HK-2 (cell line): Measurements from ENCODE around the gene POMGNT1.

Source experiments
- DNase-seq: peaks from one replicate; pipeline ENCODE4 v3.0.0-alpha.2; 2018; ENCODE audit not compliant: unreplicated experiment

Gene POMGNT1

DNA sequence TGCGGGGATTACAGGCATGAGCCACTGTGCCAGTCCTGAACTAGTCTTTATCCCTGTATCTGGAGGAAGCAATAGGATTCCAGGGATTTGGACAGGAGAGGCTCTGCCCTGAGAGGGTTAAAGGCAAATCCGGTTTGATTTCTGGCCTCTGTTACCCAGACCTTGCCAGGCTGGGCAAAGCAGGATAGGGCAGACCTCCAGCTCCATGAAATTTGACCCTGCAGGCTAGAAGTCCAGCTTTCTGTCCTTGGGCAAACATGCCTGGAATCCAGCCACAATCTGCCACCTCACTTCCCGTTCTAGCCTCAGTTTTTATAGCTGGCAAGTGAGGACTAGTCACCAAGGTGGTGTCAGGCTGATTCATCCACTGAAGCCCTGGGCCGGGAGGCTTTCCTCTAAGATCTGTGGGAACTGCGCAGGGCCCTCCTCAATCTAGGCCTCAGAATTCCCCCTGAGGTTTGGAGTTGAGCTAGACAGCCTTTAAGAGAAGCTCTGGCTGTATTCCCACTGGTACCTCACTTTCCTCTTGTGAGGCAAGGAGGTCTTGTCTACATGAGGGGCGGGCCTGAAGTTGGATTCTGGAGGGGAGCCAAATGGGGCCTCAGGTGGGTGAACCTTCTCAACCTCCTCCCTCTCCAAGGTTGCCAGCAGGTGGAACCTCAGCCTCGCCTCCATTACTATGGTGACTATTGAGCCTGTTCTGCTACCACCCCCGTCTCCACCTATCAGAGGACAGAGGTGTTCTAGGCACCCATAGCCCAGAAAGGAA lies 15.0 kb downstream of the POMGNT1 start:
- DNase-seq, result peak; percentile 93

DNA sequence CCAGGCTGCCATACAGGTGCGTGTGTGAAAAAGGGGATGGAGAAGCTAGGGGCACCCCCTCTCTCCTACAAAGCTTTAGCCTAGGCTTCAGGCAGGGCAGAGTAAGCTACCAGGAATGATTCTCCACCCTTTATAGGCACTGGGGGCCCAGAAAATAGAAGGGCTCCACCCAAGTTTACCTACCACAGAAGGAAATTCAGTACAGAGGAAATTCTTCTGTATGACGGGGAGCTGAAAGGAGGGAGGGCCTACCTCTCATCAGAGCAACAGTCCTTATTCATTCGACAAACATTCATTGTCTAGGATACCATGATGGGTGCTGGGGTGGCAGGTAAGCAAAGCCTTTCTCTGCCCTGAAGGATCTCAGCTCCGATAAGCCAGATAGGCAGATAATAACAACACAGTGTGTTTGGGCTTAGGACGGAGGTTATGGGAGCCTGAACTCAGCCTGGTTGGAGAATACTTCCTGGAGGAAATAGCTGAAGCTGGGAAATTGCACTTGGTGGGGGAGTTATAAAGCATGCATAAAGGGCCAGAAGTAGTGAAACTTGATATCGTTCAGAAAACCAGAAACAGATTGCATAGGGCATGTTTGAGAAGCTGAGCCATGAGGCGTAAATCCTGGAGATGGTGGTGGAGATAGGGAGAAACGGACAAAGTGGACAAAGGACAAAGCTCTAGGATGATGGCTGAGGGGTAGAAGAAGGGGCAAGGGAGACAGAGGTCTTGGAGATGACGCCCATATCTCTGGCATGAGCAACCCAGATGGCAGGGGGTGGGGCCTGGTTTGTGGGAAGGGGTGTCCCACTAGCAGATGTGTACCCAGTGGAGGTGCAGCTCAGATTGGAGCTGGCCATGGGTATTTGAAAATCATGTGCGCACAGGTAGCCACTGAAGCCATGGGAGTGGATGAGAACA lies 16.6 kb downstream of the POMGNT1 start:
- DNase-seq, result peak; percentile 30

DNA sequence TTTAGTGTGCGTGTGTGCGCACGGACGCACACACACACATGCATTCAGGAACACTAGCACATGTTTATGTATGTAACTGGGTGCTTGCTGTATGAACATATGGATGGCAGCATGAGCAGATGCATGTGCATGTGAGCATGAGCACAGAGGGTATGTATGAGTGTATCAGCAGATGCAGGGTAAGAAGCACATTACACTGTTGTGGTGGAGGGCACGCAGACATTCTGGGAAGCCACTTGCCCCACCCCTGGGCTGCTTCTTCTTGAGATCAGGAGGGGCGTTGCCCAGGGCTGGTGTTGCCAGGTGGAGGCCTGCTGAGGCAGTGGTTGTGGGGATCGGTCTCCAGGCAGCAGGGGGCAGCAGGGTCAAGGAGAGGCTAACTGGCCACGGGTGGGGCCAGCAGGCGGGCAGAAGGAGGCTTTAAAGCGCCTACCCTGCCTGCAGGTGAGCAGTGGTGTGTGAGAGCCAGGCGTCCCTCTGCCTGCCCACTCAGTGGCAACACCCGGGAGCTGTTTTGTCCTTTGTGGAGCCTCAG lies 18.1 kb downstream of the POMGNT1 start:
- DNase-seq, result peak; percentile 77

DNA sequence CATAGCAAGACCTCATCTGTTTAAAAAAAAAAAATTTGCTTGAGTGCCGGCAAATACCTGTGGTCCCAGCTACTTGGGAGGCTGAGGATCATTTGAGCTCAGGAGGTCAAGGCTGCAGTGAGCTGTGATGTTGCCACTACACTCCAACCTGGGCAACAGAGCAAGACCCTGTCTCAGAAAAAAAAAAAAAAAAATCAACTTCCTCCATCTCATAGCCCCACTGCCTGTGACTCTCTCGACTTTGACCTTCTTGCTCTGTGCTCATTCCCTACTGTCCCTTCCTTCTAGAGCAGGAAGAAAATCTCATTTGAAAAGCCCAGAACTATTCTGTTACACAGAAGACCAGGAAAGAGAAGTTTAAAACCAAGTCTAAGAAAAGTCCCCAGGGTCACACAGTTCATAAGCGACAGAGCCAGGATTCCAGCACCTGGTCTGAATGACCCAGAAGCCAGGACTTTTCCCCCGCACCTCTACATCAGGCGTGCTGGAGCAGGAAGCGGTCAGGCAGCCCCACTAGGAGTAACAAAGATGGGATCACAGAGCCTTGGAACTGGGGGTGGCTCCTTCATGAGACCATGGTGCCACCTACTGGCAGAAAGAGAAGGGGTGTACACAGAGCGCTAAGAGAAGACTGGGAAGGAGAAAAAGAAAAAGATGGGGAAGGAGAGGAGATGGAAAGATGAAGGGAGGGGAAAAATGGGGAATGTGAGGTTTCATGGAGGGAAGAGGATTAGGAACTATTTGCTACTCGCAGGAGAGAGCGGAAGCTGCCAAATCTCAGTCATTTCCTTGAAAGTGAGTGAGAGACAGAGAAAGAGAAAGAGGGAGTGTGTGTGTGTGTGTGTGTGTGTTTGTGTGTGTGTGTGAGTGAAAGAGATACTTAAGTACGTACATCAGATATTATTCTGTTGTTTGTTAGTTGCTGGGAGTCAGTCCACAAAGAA lies 18.8 kb downstream of the POMGNT1 start:
- DNase-seq, result peak; percentile 84

DNA sequence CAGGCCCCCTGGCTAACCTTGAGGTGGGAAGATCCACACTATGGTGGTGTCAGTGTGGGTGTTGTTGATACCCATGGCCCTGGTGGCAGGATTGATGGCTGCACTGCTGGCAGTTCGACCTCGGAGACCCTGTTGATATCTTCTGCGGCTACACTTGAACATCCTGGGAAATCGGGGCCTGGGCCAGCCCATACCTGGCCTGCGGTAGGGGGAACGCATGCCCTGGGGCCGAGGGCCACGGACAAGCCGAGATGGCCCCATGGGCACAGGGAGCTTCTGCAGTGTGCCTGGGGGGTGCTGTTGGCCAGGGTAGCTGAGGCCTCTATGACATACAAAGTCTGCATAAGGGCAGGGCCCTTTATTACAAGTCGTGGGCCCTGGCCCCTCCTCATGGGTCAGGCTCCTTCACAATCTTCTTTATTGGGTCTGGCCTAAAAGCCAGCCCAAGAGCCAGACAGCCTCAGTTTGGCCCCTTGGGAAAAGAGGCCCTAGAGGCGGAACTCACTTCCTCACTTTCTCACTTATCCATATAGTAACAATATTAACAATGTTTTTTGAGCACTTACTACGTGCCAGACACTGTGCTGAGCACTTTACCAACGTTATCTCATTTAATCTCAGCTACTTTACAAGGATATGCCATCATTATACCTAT lies 21.9 kb downstream of the POMGNT1 start, which contains the start of gene P3R3URF:
Gene P3R3URF, minus strand, starts transcription at position 278 of the 655 bp plus-strand sequence. Its CDS starts 17 bp downstream, at position 261.
- DNase-seq, result no peak

DNA sequence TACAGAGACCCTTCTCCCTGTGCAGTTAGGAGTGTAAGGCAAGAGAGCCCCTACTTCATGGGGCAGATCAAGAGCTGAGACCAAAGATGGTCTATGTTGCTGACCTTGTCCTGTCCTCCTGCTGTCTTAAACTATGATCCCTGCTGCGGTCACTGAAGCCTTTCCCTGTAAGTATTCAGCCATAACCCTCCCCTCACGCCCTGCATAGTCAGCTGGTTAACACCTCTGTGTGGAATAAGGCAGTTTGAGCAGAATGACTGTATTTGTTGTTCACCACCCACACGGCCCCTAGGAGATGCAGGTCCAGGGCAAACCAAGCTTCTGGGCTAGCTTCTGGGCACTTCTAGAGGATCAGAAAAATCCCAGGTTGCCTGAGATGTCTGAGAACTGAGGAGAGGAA lies 23.0 kb downstream of the POMGNT1 start:
- no peak for DNase-seq

DNA sequence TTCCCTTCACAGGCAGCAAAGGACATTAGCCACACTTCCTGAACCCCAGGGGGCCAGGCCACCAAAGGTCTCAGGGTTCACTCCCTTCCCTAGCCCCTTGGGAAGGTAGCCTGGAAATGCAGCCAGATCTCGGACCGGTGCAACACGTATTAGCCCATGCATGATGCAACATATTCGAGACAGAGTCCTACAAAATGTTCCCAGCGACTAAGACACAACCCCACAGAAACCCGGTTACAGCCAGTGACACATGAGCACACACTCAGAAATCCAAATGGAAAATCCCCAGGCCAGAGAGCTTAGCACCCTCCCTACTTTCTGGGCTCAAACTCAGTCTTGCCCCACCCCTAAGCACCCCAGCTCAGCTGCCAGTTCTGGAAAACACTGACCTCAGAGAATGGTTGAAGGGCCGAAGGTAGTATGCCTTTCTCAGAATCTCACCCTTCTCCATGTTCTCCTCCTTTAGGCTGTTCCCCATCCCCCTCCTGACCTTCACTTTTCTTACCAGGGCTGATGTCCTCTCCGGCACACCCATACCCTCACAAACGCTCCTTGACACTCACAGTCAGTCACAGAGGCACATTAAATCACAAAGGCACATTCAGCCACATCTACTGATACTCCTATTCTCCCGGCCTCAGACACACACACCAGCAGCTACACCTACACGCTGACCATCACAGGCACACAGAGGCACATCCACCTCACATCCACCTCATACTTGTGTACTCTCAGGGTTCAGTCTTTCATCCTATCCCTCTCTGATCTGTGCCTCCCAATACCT lies 23.6 kb downstream of the POMGNT1 start, which contains the start of gene TSPAN1:
Gene TSPAN1, plus strand, starts transcription at position 640 of the 784 bp plus-strand sequence. CDS start 6,021 bp downstream, outside the sequence.
- no peak for DNase-seq

DNA sequence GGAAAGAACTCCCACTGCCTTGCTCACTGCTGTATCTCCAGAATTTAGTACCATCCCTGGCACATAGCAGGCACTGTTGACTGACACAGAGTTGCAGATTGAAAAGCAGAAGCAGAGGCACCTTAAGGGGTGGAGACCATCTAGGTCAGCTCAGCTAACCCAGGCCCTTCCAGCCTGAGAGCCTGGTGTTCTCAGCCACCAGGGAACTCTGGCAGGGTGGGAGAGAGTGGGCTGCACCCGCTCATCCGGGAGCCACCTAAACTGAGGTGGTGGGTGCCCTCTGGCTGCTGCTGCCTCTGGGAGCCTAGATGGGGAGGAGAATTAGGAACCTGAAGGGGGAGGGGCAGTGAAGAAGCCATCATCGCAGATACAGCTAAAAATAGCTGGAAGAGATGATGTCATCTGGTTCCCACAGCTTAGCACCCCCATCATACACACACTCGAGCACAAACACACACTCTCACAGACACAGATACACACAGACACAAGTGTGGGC lies 24.8 kb downstream of the POMGNT1 start:
- no peak for DNase-seq

DNA sequence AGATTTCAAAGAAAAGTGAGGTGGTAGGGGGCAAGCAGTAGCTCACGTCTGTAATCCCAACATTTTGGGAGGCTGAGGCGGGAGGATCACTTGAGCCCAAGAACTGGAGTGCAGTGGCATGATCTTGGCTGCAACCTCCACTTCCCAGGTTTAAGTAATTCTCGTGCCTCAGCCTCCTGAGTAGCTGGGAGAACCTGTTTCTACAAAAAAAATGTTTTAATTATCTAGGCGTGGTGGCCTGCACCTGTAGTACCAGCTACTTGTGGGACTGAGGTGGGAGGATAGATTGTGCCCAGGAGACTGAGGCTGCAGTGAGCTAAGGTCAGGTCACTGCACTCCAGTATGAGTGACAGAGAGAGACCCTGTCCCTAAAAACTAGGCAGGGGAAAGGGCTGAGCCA lies 25.9 kb downstream of the POMGNT1 start:
- no peak for DNase-seq

DNA sequence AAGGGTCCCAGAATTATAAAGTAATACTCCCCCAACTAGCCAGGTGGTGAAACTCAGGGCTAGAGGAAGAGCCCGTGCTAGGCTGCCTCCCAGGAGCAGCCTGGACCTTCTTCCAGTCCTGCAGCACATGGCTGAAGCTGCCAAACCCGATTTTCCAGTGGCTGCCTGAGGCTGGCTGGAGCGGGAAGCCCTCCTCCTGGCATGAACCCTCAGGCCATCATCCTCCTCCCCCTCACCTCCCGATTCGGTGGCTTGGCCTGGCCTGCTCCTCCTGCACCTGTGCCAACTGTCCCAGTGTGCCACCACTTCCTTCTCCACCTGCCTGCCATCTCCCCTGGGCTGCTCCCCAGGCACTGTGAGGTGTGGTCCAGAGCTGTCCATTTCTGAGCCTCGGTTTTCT lies 26.4 kb downstream of the POMGNT1 start:
- no peak for DNase-seq

DNA sequence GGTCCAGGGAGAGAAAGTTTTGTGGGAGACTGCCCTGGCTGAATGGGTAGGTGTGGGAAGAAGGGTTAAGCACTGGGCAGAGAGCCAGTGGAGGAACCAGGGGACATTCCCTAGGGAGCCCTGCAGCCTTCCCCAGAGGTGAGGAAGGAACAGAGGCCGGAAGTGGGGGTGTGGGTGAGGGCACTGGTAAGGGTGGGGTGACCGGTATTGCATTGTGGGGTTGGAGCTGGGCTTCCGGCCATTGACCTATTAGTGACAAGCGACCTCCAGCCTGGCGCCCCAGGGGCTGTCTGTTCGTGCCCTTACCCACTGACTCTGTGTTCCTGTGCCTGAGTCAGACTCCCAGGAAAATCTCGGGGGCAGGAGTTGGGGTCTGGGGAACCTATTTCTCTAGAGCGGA lies 26.9 kb downstream of the POMGNT1 start:
- no peak for DNase-seq

DNA sequence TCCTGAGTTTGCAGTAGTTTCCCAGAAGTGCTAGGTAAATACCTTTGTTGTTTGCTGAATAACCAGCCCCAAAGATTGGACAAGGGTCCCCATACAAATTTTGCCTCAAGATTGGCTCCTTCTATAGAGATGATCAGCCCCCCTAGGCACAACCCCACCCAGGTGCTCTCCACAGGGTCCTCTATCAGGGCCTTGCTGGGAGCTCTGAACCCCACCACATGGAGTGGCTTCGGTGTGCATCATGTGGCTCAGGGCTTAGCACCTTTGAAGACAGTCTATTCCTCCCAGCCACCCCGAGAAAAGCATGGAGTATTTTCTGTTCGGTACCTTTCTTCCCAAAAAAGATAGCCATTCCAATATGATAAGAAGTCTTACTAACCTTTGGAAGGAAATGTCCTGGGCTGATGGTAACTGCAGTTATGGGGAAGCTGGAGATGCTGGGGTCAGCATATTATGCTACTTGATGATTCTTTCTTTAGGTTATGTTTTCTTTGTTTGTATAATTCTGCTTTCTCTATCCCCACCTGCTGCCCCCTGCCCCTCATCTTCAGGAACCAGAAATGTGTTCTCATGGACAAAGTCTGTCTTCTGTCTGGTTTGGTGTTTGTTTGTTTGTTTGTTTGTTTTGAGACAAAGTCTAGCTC lies 28.3 kb downstream of the POMGNT1 start:
- no peak for DNase-seq

DNA sequence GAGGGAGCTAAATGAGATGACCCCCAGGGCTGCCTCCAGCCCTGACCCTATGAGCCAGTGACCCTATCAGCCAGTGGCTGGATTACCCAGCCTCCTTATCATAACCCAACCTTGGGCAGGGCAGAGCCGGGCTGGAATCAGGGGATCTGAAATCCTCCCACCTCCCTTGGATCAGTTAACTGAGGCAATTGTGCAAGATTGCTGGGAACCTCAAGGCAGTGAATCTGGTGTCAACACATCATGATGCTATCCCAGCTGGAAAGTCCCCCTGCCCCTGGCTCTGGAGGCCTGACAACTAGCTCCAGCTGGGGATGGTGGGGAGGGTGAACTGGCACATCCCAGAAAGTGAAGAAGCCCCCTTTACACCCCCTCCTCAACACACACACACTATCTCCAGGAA lies 29.8 kb downstream of the POMGNT1 start:
- no peak for DNase-seq

DNA sequence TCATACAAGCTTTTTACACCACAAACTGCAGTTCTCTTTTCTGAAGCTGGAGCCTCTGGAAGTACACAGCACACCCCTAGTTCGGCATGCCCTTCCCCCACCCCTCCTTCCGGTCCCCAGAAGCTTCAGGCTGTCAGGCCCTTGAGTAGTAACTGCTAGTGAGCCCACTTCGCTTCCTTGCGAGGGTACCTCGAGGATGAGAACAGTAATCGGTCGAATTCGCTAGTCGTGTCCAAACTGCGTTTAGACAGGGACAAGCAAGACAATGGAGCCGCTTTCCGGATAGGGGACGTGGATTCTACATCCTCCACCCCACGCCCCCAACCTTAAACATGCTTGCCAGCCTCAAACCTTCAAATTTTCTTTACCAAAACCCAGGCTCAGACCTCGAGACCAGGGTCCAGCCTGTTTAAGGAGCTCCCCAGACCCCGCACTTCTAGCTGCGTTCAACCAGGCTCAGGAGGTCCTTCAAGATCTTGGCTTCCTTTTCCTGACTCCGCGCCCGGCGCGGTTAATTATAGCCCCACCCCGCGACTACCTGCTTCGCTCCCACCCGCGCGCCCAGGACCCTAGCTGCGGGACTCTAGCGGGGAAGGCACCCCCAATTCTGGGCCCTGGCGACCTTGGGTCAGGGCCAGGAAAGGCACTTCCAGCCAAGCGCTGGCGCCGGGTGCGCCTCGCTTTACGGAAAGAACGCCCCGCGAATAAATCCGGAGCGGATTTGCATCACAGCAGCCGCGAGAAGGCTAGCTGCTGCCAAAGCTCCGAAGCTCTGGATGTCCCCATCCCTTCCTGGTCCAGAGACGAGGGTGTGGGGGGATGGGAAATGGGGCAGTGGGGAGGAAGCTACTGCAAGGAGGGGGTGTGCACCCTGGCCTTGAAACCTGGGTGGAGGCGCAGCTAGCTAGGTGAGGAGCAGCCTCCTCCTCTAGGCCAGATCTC lies 31.4 kb downstream of the POMGNT1 start:
- DNase-seq, result no peak

DNA sequence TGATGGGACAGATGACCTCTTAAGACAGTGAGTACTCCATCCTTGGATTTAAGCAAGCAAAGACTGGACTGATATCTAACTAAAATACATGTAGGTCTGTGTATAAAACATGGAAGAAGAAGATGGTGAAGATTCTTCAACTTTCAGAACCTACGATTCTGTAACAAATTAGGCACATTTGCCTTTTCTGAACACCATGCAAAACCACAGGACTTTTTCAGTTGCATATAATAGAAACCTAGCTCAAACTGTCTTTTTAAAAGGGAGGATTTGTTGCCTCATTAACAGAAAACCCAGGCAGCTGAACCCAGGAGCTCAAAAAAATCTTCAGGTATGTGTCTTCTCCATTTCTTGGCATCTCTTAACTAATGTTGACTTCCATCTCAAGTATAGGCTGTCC lies 38.0 kb downstream of the POMGNT1 start:
- DNase-seq, result no peak

DNA sequence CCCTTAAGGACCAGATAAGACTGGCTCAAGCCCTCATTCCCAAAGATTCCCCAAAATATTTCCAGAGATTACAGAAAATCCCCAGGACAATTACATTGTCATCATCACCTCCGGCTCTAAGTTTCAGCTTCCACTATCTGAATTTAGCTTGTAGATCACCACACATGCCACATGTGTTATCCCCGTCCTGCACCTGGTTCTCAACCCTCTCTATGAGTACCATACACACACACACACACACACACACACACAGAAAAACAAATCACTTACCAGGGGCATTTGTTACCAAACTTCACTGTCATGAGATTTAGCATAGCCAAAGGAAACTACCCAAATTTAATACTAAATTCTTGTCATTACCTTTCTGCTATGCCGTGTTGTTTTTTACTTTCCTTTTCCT lies 38.7 kb downstream of the POMGNT1 start:
- DNase-seq, result no peak

DNA sequence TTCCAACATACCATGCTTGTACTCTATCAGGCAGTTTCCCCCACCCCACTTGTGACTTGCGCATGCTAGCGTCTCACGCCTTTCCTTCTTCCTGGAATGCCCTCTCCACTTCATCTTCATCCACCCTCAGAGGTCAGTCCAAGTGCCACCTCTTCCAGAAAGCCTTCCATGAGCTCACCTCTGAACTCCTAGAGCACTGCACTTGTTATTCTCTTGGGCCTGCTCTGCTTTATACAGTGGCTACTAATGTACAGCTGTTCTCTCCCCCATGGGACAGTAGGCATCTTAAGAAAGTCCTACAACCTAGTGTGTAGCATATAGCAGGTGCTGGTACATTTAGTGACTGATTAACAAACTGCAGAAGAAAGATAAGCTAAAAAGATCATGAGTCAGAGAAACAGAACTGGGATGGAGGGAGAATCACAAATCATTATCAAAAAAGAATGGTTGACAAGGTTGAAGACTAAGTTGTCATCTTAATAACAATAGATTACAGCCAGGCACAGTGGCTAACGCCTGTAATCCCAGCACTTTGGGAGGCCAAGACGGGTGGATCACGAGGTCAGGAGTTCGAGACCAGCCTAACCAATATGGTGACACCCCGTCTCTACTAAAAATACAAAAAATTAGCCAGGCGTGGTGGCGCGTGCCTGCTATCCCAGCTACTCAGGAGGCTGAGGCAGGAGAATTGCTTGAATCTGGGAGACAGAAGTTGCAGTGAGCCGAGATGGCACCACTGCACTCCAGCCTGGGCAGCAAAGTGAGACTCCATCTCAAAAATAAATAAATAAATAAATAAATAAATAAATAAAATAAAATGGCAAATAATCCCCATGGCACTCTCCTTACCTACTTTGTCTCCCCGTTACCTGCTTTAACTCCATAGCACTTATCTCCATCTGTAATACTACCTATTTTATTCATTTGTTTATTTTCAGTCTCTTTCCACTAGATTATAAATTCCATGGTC lies 39.6 kb downstream of the POMGNT1 start:
- no peak for DNase-seq
